ENCODE data around the gene SAV1.
"Not testable (repeated sequence)": the region's sequence is repeated elsewhere in the genome, so short reads cannot be mapped to it uniquely, and the experiment has no call there.

Gene SAV1

DNA sequence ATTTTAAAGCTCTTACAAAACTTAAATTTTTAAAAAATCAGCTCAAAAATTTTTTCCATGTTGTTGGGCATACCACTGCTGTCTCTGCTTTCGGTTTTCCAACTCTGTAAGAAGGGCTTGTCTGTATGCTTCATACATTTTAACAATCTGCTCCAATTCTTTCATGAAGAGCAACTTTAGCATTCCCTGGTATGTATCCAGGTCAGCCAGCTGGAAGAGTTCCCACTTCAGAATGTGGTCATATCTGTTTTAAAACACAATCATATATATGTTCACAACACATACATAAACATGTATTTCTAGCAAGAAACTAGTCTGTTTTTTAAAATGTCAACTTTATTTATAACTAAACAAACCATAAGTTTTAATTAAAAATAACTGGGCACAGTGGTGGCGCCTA lies 33.0 kb downstream of the SAV1 start:
- Mint-ChIP-seq H3K27ac (no peak overlapping the region), H3K4me3 (no peak overlapping the region), H3K9me3 (no peaks in the 10 kb centered on the region), H3K36me3 (peaks cover 18% of the 10 kb centered on the region), H3K4me1 (no peaks in the 10 kb centered on the region)
- ATAC-seq (no peak), DNase-seq (ENCODE audit: low spot score in 2 of 2) (no peak)

GRCh38 chr14:50633954-50634353 lies 34.2 kb downstream of the SAV1 start:
- H3K9me3 Mint-ChIP-seq = no peaks in the 10 kb centered on the region
- H3K36me3 Mint-ChIP-seq = peaks cover 15% of the 10 kb centered on the region
- no peak overlapping the region for H3K4me3 Mint-ChIP-seq
- no peaks in the 10 kb centered on the region for H3K4me1 Mint-ChIP-seq
- DNase-seq (ENCODE audit: low spot score in 2 of 2) = no peak
- no peak for ATAC-seq
- no peak overlapping the region for H3K27ac Mint-ChIP-seq

DNA sequence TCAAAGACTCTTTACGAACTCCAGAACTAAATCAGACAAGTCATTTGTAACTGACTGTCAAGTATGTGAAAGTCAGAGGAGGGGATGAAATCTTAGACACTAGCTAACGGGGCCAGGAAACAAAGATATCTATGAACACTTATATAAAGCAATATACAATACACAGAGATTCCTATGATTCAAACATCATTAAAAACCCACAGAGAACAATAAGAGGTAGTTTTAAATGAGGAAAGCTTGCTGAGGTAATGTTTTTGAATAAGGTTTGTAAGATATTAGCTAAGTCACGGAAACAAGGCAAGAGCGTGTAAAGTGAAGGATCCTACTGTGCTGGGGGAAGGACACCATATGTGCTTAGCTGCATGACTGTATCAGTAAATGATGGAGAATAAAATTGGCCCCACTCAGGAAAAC lies 36.7 kb downstream of the SAV1 start:
- Mint-ChIP-seq H3K36me3 (peaks cover 15% of the 10 kb centered on the region), H3K4me1 (no peaks in the 10 kb centered on the region), H3K27ac (no peak overlapping the region), H3K4me3 (no peak overlapping the region), H3K9me3 (no peaks in the 10 kb centered on the region)
- ATAC-seq = no peak
- no peak for DNase-seq (ENCODE audit: low spot score in 2 of 2)

DNA sequence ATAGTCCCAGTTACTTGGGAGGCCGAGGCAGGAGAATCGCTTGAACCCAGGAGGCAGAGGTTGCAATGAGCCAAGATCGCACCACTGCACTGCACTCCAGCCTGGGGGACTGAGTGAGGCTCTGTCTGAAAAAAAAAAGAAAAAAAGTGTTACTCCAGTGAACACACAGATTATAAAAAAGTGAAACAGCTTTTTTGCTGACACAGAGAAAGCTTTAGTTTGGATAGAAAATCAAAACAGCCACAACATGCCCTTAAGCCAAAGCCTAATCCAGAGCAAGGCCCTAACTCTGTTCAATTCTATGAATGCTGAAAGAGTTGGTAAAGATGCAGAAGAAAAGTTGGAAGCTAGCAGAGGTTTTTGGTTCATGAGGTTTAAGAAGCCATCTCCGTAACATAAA lies 43.2 kb downstream of the SAV1 start:
- peak overlapping the region; percentile 34 for H3K27ac Mint-ChIP-seq
- not testable (repeated sequence) for DNase-seq (ENCODE audit: low spot score in 2 of 2); H3K9me3 Mint-ChIP-seq; ATAC-seq; H3K4me3 Mint-ChIP-seq; H3K4me1 Mint-ChIP-seq; H3K36me3 Mint-ChIP-seq

DNA sequence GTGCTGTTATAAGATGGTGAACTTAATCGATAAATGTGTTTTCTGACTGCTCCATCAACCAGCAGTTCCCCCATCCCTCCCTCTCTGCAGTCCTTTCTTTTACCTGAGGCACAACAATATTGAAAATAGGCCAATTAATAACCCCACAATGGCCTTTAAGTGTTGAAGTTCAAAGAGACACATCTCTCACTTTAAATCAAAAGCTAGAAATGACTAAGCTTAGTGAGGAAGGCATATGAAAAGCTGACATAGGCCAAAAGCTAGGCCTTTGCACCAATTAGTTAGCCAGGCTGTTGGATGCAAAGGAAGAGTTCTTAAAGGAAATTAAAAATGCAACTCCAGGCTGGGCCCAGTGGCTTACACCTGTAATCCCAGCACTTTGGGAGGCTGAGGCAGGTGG lies 43.7 kb downstream of the SAV1 start:
- no peak overlapping the region for H3K4me3 Mint-ChIP-seq
- no peaks in the 10 kb centered on the region for H3K9me3 Mint-ChIP-seq
- ATAC-seq (peak; percentile 51), DNase-seq (ENCODE audit: low spot score in 2 of 2) (no peak)
- H3K36me3 Mint-ChIP-seq = no peaks in the 10 kb centered on the region
- peaks cover 5% of the 10 kb centered on the region for H3K4me1 Mint-ChIP-seq
- peak overlapping the region; percentile 34 for H3K27ac Mint-ChIP-seq

- DNase-seq (ENCODE audit: low spot score in 2 of 2) (no peak), ATAC-seq (no peak)
- peaks cover 5% of the 10 kb centered on the region for H3K4me1 Mint-ChIP-seq
- no peaks in the 10 kb centered on the region for H3K9me3 Mint-ChIP-seq
- no peak overlapping the region for H3K27ac Mint-ChIP-seq
- no peaks in the 10 kb centered on the region for H3K36me3 Mint-ChIP-seq
- no peak overlapping the region for H3K4me3 Mint-ChIP-seq
Measured at GRCh38 chr14:50622978-50623377, 45.1 kb downstream of the SAV1 start.

DNA sequence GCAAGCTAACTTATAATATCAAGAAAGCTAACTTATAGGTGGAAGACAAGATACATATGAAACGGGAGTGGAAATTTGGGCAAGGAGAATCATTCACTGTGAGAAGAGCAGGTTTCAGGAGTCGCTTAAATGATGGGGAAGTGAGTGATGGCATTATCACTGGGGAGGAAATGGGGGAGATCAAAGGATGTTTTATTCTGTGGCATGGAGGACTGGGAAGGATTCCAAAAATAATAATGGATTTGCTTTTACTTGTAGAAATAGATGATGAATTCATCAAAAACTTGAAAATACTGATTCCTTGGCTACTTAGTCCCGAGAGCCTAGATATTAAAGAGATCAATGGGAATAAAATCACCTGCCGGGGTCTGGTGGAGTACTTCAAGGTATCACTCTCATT lies 47.8 kb downstream of the SAV1 start:
- ATAC-seq (no peak), DNase-seq (ENCODE audit: low spot score in 2 of 2) (no peak)
- no peaks in the 10 kb centered on the region for H3K36me3 Mint-ChIP-seq
- H3K4me1 Mint-ChIP-seq = peaks cover 5% of the 10 kb centered on the region
- no peak overlapping the region for H3K27ac Mint-ChIP-seq
- H3K4me3 Mint-ChIP-seq = no peak overlapping the region
- H3K9me3 Mint-ChIP-seq = no peaks in the 10 kb centered on the region

- peak; percentile 64 for ATAC-seq
- Mint-ChIP-seq H3K27ac (no peak overlapping the region), H3K9me3 (no peaks in the 10 kb centered on the region), H3K4me3 (no peak overlapping the region), H3K4me1 (peaks cover 5% of the 10 kb centered on the region), H3K36me3 (no peaks in the 10 kb centered on the region)
- no peak for DNase-seq (ENCODE audit: low spot score in 2 of 2)
Measured at GRCh38 chr14:50619569-50620141, 48.5 kb downstream of the SAV1 start.

GRCh38 chr14:50616275-50616674 lies 51.8 kb downstream of the SAV1 start:
- Mint-ChIP-seq H3K9me3 (no peaks in the 10 kb centered on the region), H3K36me3 (no peaks in the 10 kb centered on the region), H3K4me3 (no peak overlapping the region), H3K4me1 (no peaks in the 10 kb centered on the region), H3K27ac (no peak overlapping the region)
- no peak for DNase-seq (ENCODE audit: low spot score in 2 of 2)
- no peak for ATAC-seq

- no peaks in the 10 kb centered on the region for H3K9me3 Mint-ChIP-seq
- H3K4me1 Mint-ChIP-seq = no peaks in the 10 kb centered on the region
- H3K27ac Mint-ChIP-seq = no peak overlapping the region
- H3K4me3 Mint-ChIP-seq = no peak overlapping the region
- DNase-seq (ENCODE audit: low spot score in 2 of 2) (no peak), ATAC-seq (no peak)
- H3K36me3 Mint-ChIP-seq = no peaks in the 10 kb centered on the region
Measured at GRCh38 chr14:50615552-50615951, 52.6 kb downstream of the SAV1 start.

GRCh38 chr14:50615056-50615455 lies 53.0 kb downstream of the SAV1 start:
- H3K4me3 Mint-ChIP-seq = no peak overlapping the region
- H3K4me1 Mint-ChIP-seq = no peaks in the 10 kb centered on the region
- no peaks in the 10 kb centered on the region for H3K9me3 Mint-ChIP-seq
- H3K27ac Mint-ChIP-seq = no peak overlapping the region
- ATAC-seq (no peak), DNase-seq (ENCODE audit: low spot score in 2 of 2) (no peak)
- no peaks in the 10 kb centered on the region for H3K36me3 Mint-ChIP-seq

DNA sequence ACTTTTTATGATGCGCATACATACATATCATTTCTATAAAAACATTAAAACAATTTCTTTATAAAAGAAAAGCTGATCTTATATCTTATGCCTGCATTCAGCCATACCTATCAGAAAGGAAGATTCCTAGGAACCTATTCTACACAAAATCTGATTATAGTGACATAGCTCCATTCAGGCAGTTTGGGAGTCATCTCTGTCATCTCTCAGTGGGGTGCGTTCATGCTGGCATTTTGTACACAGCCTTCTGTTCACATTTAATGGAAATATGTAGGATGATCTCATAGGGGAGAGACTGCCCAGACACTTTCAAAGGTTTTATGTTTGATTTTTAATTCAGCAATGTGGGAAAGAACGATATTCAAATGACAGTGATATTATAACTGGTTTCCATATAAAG lies 55.3 kb downstream of the SAV1 start:
- no peak overlapping the region for H3K4me3 Mint-ChIP-seq
- no peaks in the 10 kb centered on the region for H3K4me1 Mint-ChIP-seq
- DNase-seq (ENCODE audit: low spot score in 2 of 2) (no peak), ATAC-seq (no peak)
- no peak overlapping the region for H3K27ac Mint-ChIP-seq
- no peaks in the 10 kb centered on the region for H3K9me3 Mint-ChIP-seq
- H3K36me3 Mint-ChIP-seq = no peaks in the 10 kb centered on the region

DNA sequence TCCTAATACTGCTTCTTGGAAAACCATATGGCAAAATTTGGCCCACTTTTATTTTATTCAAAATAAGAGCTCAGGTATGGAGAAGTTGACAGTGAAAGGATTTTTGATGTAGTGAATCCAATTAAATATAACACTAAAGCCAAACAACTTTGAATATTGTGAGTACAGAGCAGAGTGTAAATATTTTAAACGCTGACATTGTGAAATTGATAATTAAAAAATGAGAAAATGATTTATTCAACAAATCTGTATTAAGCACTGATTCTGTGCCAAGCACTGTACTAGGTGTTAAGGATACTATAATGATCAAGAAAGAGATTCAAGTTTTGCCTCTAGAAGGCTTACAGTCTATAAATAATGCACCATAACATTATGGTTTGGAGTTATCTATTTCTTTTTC lies 57.6 kb downstream of the SAV1 start:
- no peak for DNase-seq (ENCODE audit: low spot score in 2 of 2)
- ATAC-seq = no peak
- H3K9me3 Mint-ChIP-seq = no peaks in the 10 kb centered on the region
- H3K4me1 Mint-ChIP-seq = no peaks in the 10 kb centered on the region
- H3K27ac Mint-ChIP-seq = no peak overlapping the region
- H3K4me3 Mint-ChIP-seq = no peak overlapping the region
- H3K36me3 Mint-ChIP-seq = no peaks in the 10 kb centered on the region

DNA sequence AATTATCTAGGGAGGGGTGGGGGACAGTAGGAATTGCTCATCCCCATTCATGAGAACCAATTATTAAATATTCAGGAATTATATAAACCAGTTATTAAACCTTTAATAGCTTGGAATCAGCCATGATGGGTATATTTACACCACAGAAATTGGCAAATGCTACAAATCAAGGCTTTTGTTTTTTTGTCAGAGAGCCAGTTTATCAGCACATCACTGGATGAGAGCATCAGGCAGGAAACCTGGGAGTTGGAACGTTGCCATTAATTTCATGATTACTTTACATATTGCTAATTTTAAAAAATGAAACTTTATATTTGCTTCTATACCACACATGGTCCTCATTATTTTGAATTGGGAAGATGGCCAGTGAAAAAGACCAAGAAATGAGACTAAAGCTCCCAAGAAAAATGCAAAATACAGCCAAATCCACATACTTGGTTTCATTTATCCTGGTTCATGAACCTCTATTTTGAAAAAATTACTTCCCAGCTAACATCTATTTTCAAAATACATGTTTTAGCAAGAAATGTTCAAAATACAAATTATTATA lies 59.7 kb downstream of the SAV1 start:
- Mint-ChIP-seq H3K4me1 (no peaks in the 10 kb centered on the region), H3K27ac (no peak overlapping the region), H3K9me3 (no peaks in the 10 kb centered on the region), H3K36me3 (no peaks in the 10 kb centered on the region), H3K4me3 (no peak overlapping the region)
- no peak for ATAC-seq
- DNase-seq (ENCODE audit: low spot score in 2 of 2) = no peak

DNA sequence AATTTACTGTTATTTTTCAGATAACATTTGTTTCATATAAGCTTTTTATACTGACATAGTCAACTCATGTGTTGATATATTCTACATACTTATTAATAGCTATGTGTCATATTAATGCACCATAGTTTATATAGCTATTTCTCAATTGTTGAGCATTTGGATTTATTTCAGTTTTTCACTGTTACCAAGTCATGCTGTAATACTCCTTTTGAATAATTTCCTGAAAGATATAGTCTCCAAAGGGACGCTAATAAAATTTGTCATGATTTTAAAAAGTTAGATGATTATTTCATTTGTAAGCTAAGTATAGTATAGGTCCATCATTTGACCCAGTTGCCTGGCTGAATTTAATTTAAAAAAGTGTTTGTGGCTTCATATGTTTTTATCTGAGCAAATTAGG lies 60.3 kb downstream of the SAV1 start:
- Mint-ChIP-seq H3K27ac (no peak overlapping the region), H3K9me3 (no peaks in the 10 kb centered on the region), H3K36me3 (no peaks in the 10 kb centered on the region), H3K4me1 (no peaks in the 10 kb centered on the region), H3K4me3 (no peak overlapping the region)
- DNase-seq (ENCODE audit: low spot score in 2 of 2) (no peak), ATAC-seq (no peak)

DNA sequence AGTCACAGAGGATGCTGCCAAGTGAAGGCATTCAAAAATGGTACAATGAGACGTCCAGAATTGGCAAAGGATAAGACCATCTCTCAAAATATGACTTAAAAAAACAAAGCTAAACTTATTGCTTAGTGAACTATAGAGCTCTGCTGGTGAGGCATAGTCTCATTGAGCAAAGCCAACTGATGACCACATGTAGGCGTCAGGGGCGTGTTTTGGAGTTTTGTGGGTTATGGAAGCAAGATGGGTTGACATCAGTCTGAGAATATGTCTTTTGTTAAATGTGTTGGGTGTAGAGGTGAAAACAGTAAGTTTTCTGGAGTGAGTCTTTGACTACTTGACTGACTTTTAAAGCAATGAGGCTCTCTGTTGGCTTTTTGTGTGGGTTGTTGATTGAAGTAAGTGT lies 60.9 kb downstream of the SAV1 start:
- Mint-ChIP-seq H3K9me3 (no peaks in the 10 kb centered on the region), H3K27ac (no peak overlapping the region), H3K36me3 (no peaks in the 10 kb centered on the region), H3K4me1 (no peaks in the 10 kb centered on the region), H3K4me3 (no peak overlapping the region)
- DNase-seq (ENCODE audit: low spot score in 2 of 2) = no peak
- ATAC-seq = peak; percentile 97

- Mint-ChIP-seq H3K9me3 (no peaks in the 10 kb centered on the region), H3K4me3 (no peak overlapping the region), H3K27ac (no peak overlapping the region), H3K36me3 (no peaks in the 10 kb centered on the region), H3K4me1 (no peaks in the 10 kb centered on the region)
- no peak for ATAC-seq
- no peak for DNase-seq (ENCODE audit: low spot score in 2 of 2)
Measured at GRCh38 chr14:50606468-50606867, 61.6 kb downstream of the SAV1 start.

Measured in stimulated activated effector memory CD8-positive, alpha-beta T cell treated with anti-CD3 and anti-CD28 coated beads, Interleukin-12 subunit alpha, Interleukin-12 subunit beta, amount 100 ng/mL, for 72 hours (primary cell).